ENCODE data around the gene SNX19.
"Not testable (repeated sequence)": the region's sequence is repeated elsewhere in the genome, so short reads cannot be mapped to it uniquely, and the experiment has no call there.

Gene SNX19, protein sequence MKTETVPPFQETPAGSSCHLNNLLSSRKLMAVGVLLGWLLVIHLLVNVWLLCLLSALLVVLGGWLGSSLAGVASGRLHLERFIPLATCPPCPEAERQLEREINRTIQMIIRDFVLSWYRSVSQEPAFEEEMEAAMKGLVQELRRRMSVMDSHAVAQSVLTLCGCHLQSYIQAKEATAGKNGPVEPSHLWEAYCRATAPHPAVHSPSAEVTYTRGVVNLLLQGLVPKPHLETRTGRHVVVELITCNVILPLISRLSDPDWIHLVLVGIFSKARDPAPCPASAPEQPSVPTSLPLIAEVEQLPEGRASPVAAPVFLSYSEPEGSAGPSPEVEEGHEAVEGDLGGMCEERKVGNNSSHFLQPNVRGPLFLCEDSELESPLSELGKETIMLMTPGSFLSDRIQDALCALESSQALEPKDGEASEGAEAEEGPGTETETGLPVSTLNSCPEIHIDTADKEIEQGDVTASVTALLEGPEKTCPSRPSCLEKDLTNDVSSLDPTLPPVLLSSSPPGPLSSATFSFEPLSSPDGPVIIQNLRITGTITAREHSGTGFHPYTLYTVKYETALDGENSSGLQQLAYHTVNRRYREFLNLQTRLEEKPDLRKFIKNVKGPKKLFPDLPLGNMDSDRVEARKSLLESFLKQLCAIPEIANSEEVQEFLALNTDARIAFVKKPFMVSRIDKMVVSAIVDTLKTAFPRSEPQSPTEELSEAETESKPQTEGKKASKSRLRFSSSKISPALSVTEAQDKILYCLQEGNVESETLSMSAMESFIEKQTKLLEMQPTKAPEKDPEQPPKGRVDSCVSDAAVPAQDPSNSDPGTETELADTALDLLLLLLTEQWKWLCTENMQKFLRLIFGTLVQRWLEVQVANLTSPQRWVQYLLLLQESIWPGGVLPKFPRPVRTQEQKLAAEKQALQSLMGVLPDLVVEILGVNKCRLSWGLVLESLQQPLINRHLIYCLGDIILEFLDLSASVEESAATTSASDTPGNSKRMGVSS

DNA sequence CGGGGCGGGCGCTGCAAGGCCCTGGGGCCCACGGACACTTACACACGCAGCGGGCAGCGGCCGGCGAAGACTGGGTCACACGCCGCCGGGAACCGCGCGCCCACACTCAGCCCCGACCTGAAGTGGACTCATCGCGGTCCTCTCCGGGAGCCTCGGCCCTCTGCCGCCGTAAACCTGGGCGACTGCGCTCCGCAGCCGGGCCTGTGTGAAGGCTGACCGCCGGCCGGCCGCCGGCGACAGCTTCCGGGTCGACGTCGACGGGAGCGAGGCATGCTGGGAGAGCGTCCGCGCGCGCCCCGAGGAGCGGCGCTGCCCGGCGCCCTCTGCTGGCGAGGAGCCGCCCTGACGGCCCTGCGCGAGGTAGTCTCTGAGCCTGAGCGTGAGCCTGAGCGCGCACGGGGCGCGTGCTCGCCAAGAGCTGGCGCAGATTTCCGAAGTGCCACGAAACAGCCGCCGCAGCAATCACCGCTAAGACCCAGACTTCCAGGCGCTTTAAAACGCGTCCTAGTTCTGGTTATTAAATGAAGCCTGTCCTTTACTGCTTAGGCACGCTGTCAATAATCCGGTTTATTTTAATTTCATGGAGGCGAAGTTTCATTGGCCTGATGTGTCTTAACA, at the start of gene SNX19:
TSS of gene SNX19 (minus strand) at position 242 of the 618 bp plus-strand sequence. CDS start 540 bp downstream, outside the sequence.
- in situ Hi-C loops (cut with HindIII; ENCODE audit: low sequenced_read_pairs), result no loop called here

DNA sequence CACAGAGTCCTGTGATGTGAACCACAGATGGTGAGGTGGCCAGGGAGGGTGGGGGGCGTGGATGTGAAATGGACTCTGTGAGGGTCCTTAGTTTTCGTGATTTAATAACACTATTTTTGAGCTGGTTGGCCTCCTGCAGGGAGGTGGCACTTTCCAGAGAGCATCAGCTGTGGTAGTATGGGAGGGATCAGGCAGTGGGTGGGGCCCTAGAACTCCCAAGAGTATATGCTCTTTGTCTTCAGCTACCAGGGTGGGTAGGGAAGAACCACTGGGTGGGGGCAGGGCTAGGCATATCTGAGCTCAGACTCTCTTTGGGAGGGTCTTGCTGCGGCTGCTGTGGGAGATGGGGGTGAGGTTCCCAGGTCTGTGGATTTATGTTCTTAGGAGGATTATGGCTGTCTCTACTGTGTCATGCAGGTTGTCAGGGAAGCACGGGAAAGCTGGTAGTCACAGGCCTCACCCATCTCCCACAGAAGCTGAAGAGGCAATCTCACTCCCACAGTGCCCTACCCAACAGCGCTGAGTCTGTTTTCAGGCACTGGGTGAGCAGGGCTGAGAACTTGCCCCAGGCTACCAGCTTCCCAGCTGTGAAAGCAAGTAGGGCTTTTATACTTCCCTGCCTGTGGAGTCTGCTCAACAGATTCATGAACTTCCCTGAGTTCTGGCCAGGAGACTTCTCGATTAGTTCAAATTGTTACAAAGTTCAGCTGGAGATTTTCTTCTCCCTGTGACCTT, 47.9 kb upstream of the SNX19 start:
- in situ Hi-C loops (cut with HindIII; ENCODE audit: low sequenced_read_pairs), result no loop called here

DNA sequence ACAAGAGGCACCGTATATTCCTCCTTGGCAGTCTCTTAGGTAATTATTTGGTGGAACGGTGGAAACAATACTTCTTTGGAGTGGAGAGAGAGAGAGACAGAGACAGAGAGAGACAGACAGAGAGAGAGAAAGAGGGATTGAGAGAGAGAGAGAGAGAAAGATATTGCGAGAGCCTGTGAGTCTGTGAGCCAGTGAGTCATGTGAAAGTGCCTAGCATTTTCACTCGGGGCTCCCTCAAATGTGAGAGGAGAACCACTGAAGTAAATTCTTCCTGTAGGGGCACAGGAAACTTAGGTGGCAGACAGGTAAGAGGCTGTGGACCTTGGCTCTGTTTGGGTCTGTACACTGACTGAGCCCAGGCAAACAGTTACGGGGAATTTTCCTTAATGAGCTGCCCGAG, 31.6 kb upstream of the SNX19 start:
- in situ Hi-C loops (cut with HindIII; ENCODE audit: low sequenced_read_pairs), result no loop called here

DNA sequence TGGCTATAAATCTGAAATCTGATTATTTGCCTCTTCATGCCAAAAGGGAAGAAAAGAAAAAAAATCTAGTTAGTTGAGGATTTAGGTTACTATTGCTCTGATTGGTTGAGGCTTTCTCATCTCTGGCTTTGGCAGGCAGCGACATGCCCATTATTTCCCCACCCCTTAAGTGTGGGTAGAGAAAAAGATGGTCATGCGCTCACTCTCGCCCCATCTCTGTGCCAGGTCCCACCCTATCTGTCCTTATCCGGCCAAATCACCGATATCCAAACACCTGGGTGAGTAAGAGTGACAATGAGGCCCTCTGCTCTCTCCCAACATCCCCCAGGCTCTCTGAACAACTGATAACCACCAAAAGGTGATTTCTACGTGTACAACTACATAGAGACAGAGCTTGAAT, 31.2 kb upstream of the SNX19 start:
- in situ Hi-C loops (cut with HindIII; ENCODE audit: low sequenced_read_pairs), result no loop called here

DNA sequence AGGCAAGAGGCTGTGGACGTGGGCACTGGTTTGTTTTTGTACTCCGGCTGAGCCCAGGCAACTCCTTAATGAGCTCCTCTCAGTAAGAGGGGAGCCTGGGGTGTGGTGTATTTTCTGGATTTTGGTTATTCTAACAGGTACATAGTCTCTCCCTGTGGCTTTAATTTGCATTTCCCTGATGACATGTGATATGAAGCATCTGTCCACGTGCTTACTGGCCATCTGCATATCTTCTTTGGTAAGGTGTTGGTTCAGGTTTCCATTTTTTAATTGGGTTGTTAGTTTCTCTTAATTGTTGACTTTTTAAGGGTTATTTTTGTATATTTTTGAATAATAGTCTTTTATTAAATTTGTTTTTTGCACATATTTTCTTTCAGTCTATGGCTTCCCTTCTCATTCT, 30.8 kb upstream of the SNX19 start:
- in situ Hi-C loops (cut with HindIII; ENCODE audit: low sequenced_read_pairs), result no loop called here

DNA sequence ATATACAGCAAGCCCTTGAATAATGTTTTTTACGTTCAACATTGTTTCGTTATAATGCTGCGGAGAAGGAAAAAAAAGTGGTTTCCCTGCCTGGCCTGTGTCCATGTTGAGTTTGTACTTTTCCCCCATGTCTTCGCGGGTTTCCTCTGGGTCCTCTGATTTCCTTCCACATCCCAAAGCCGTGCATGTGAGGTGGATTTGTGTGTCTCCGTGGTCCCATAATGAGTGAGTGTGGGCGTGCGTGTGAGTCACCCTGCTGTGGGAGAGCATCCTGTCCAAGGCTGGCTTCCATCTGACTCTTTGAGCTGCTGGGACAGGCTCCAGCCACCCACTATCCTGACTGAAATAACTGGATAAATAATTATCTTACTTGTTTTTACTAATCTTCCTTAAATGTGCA, 29.6 kb upstream of the SNX19 start:
- in situ Hi-C loops (cut with HindIII; ENCODE audit: low sequenced_read_pairs), result no loop called here

DNA sequence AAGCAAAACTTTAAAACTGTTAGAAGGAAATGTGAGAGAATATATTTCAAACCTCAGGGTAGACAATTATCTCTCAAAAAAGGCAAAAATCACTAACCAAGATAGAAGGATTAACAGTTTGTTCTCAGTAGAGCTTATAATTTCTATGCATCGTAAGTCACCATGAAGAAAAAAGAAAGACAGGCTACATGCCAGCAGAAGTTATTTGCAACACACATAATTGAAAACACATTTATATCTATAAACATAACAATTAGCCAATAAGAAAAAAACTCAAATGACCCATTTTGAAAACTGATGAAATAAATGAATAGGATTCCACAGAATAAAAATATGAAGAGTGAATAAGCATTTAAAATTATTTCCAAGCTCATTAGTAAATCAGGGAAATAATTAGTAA, 24.4 kb upstream of the SNX19 start:
- in situ Hi-C loops (cut with HindIII; ENCODE audit: low sequenced_read_pairs), result no loop called here

DNA sequence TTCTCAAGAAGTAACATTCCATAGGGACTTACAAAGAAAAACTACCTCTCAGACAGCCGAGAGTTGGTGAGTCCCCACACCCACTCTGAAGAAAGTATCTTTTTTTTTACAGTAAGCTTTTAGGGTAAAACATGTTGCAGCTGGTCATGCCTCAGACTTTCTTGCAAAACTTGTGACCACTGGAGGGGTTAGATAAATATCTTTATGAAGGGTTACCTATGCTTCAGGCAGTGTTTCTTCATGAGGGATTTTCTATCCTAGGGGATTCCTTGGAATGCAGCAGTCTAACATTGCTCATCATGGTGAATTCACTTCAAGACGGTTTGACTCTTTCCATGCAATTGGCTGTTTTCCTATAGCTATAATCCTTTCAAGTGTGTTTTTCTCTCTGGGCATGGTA, 20.8 kb upstream of the SNX19 start:
- in situ Hi-C loops (cut with HindIII; ENCODE audit: low sequenced_read_pairs), result no loop called here

DNA sequence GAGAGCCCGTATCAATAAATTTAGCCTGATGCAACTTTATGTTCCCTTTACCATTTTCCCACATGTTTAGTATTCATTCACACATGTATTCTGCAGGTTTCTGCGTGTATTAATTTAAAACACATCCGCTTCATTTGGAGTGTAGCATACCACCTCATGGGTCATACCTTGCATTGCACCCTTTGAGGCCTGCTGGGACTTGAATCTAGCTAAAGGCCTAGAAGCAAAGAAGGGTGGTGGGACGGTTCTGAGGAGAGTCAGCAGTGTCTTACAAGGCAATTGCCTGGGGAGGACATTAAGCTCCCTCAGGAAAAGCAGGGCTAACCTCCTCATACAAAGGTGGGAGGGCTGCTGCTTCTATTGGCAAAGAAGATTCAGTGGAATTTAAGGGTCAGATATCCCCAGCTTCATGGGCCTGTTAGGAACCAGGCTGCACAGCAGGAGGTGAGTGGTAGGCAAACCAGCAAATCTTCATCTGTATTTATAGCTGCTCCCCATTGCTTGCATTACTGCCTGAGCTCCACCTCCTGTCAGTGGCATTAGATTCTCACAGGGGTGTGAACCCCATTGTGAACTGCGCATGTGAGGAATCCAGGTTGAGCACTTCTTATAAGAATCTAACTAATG, 15.9 kb upstream of the SNX19 start:
- in situ Hi-C loops (cut with HindIII; ENCODE audit: low sequenced_read_pairs), result no loop called here

DNA sequence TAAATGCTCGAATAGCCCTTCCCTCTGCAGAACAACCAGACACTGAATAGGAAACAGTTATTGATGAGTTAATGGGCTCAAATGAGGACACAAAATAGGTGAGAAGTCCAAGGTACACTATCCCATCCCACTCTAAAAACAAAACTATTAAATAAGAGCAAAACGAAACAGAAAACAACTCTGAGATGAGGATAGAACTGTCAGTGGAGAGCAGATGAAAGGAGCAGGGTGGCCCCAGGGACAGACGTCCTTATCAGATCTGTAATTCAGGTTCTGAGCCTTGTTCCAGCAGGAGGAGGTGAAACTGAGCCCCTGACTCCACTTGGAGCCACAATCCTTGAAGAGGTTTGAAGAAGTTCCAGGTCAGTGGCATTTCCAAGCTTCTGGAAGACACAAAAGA, 8.5 kb upstream of the SNX19 start:
- in situ Hi-C loops (cut with HindIII; ENCODE audit: low sequenced_read_pairs), result no loop called here

DNA sequence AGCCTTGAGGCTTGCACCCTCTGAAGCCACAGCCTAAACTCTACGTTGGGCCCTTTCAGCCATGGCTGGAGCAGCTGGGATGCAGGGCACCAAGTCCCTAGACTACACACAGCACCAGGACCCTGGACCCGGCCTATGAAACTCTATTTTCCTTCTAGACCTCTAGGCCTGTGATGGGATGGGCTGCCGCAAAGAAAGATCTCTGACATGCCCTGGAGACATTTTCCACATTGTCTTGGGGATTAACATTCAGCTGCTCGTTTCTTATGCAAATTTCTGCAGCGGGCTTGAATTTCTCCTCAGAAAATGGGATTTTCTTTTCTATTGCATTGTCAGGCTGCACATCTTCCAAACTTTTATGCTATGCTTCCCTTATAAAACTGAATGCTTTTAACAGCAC, 4.3 kb upstream of the SNX19 start:
- in situ Hi-C loops (cut with HindIII; ENCODE audit: low sequenced_read_pairs), result not testable (repeated sequence)

DNA sequence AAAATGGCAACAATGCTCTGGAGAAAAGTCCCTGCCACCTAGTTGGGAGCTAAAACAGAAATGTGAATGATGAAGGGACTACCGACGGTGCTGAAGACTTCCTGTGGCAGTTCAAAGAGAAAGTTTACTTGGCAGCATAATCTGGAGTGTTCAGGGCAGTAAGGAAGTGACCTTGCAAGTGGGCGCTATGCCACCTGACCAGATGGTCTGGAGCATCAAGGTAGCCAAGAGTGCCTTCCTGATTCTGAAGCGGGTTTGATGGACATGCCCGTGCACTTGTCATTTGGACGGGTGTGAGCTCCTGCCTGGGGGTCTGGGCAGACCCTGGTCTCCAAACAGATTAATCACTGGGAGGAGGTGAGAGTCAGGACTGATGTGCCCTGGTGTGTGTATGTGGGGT, 1.8 kb upstream of the SNX19 start:
- in situ Hi-C loops (cut with HindIII; ENCODE audit: low sequenced_read_pairs), result no loop called here

DNA sequence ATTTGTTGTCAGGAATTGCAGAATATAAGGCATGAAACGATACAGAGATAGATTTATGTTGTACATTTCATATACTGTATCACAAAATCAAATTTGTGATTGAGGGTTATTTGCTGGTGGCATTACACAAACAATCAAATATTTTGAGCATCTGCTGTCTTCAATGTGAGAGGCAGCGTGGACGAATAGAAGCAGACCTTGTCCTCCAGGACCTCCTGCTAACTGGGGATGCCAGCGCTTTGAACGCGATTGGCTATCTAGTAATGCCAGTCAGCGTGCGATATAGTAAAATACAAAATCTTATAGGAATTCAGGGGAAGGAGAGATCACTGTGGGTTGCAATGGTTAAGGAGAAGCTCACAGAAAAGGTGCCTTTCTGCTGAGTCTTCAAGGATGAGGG, 631 bp upstream of the SNX19 start:
- in situ Hi-C loops (cut with HindIII; ENCODE audit: low sequenced_read_pairs), result no loop called here

DNA sequence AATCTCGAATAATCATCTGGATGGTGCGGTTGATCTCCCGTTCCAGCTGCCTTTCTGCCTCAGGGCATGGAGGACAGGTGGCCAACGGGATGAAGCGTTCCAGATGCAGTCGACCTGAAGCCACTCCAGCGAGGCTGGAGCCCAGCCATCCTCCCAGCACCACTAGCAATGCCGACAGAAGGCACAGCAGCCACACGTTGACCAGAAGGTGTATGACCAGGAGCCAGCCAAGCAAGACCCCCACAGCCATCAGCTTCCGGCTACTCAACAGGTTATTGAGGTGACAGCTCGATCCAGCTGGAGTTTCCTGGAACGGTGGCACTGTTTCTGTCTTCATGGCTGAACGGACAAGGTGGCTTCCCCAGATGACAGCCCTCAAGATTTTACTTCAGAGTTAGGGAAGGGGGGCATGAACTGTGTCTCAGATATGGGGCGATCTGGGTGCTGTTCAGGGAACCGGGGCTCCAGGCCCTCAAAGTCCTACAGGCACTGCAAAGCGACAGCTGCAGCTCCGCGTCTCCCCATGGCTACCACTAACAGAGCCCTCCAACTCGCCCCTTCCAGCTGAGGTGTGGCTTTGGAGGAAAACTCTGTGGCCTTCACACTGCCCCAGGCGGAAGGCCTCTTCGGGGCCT, 559 bp downstream of the SNX19 start:
- in situ Hi-C loops (cut with HindIII; ENCODE audit: low sequenced_read_pairs), result no loop called here

DNA sequence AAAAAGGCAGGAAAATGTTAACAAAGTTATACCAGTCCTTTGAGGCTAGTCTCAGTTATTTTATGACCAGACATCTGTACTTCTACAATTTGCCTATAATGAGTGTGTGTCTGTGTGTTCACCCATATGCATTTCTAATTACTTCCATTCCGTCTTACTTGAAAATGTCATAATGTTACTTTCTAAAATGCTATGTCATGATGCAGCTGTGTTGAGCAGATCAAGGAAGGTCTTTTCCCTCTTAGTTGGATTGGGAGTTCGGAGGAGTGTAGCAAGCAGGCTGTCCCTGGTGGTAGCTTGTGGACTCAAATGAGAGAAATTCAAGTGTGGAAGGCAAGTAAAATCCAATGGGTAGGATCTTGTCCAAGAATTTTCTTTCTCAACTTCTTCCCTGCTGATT, 3.0 kb downstream of the SNX19 start:
- in situ Hi-C loops (cut with HindIII; ENCODE audit: low sequenced_read_pairs), result no loop called here

DNA sequence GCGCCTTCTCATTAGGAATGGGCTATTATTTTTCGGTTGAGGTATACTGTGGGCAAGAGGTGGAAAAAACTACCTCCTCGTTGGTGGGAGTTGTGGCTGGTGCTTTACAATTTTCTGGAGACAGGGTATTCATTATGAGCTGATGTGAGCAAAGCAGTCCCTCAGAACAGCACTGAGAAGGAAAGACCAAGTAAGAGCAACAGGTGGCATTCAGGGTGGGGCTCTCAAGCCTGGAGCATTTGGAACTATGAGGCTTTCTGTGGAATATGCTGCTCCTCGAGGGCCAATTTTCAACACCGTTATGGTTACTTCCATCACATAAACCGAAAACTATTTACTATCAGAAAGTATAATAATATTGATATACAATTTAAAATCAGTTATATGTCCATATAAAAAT, 3.7 kb downstream of the SNX19 start:
- in situ Hi-C loops (cut with HindIII; ENCODE audit: low sequenced_read_pairs), result no loop called here

DNA sequence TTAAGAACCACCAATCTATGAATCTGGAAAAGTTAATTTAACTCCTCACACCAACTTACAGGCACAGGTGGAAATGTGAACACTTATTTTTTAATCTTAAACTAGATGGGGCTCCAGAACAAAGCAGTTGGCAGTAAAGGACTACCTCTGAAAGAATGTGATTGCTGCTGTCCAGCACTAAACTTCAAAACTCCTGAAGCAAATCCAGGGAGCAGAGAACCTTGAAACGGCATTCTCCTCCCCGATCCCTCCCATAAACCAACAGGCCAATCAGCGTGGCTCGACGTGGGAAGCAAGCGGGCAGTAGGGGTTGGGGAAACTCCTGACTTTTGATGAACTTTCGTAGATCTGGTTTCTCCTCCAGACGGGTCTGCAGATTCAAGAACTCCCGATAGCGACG, 5.0 kb downstream of the SNX19 start:
- in situ Hi-C loops (cut with HindIII; ENCODE audit: low sequenced_read_pairs), result no loop called here

DNA sequence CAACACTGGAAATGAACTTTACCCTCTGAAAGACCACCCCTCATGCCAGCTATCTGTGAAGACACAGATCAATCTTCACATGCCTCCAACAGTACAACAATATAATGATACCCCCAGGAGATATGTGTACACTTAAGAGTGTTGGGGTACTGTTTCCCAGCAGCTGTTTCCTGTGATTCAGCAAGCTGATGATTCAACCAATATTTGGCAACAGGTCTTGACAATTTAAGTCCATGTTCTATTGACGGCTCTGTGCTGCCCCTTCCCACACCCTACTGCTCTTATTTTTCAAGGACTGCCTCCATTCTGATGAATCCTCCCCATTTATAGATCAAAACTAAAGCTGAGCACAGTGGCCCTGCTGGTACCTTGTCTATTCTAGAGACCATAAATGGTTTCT, 6.6 kb downstream of the SNX19 start:
- in situ Hi-C loops (cut with HindIII; ENCODE audit: low sequenced_read_pairs), result no loop called here

DNA sequence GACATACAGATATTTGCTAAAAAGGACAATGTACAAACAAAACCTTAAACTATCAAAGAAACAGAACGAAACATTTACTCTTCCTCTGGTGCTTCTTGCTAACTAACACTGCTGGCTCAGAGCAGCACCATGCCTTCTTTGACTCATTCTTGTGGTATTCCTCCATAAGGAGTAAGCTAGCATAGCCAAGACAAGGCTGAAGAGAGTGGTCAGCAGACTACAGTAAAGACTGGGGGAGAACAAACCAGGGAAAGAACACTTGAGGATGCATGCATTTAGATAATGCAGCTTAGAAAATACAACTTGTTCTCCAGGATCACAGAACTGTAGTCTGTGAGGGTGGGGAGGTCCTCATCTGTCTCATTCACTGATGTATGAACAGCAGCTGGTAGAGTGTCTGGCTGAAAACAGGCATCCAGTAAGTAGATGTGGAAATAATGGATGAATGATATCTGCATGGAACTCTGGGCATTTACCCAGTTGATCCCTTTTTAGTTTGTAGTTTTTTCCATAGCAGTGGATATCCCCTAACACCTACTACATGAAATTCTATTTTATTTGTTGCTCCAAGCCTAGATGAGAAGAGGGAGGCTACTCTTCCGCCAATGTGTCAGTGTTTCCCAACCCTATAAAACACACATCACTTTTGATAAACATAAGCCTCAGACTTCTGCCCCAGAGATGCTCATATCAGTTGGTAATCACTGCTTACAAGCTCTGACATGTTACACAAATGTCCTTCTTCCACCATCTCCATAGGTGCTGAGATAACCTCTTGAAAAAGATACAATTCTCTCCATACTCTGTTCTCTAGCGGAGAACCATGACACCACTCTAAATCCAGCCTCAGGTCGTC, 7.3 kb downstream of the SNX19 start:
- in situ Hi-C loops (cut with HindIII; ENCODE audit: low sequenced_read_pairs), result no loop called here
